Retinal pigment epithelial cell (primary cell): ENCODE data around the gene TRIM62.
A peak's percentile ranks its signal among the peaks of the same experiment; 100 is the strongest.

ENCODE experiments used
- DNase-seq: peaks from one replicate; pipeline ENCODE4 v3.0.0-alpha.2; 2010; ENCODE audit warnings: low read depth
- H3K4me3 ChIP-seq: 2 replicates; pipeline ENCODE4 v1.5.1; 2011; ENCODE audit warnings: mild to moderate bottlenecking, low read length, control low read depth, moderate library complexity
- TF ChIP-seq, protein P1 (sequence below): conservative IDR thresholded peaks from 2 replicates; pipeline ENCODE4 v1.5.1; 2011; ENCODE audit warnings: low read depth, low read length, control low read depth, inconsistent platforms

Gene TRIM62

DNA sequence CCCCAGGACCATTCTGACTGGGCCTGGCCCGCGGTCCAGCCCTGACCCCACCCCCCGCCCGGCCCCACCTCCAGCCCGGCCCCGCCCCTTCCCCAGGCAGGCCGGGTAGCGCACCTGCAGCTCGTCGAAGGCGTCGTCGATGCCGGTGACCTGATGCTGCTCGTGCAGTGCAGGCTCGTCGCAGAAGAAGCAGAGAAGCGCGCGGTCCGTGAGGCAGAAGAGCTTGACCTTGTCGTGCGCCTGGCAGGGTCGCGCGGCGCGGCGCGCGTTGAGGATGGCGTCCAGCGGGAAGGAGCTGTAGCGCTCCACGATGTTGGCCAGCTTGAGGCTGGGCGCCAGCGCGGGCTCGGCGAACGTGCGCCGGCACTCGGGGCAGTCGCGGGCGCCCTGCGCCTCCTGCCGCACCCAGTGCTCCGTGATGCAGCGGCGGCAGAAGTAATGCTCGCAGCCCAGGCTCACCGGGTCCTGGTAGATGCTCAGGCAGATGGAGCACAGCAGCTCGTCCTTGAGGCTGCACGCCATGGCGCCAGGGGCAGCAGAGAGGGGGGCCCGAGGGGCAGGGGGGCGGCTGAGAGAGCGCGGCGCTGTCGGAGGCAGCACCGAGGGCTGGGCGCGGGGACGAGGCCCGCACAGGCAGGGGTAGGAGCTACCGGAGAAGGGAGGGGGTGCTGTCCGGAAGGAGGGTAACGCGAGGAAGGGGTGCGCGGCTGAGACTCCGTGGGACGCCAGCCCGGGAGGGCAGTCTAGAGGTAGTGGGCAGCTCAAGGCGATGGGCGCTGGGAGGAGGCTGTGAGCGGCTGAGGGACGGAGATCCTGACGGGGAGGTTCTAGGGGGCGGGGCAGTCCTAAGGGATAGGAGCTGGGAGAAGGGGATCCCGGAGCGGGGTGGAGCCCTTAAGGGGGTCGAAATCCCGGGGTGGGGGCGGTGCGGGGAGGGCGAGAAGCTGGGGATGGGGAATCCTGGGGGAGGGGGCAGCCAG lies 642 bp downstream of the TRIM62 start:
- peak overlapping the region; percentile 72 for H3K4me3 ChIP-seq
- TF ChIP-seq, protein P1, sequence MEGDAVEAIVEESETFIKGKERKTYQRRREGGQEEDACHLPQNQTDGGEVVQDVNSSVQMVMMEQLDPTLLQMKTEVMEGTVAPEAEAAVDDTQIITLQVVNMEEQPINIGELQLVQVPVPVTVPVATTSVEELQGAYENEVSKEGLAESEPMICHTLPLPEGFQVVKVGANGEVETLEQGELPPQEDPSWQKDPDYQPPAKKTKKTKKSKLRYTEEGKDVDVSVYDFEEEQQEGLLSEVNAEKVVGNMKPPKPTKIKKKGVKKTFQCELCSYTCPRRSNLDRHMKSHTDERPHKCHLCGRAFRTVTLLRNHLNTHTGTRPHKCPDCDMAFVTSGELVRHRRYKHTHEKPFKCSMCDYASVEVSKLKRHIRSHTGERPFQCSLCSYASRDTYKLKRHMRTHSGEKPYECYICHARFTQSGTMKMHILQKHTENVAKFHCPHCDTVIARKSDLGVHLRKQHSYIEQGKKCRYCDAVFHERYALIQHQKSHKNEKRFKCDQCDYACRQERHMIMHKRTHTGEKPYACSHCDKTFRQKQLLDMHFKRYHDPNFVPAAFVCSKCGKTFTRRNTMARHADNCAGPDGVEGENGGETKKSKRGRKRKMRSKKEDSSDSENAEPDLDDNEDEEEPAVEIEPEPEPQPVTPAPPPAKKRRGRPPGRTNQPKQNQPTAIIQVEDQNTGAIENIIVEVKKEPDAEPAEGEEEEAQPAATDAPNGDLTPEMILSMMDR = no peak
- DNase-seq = no peak

- peak; percentile 46 for DNase-seq
- H3K4me3 ChIP-seq = peak overlapping the region; percentile 48
- TF ChIP-seq, protein P1 = no peak
Observed at GRCh38 chr1:33180226-33180910, 1.5 kb downstream of the TRIM62 start.

DNA sequence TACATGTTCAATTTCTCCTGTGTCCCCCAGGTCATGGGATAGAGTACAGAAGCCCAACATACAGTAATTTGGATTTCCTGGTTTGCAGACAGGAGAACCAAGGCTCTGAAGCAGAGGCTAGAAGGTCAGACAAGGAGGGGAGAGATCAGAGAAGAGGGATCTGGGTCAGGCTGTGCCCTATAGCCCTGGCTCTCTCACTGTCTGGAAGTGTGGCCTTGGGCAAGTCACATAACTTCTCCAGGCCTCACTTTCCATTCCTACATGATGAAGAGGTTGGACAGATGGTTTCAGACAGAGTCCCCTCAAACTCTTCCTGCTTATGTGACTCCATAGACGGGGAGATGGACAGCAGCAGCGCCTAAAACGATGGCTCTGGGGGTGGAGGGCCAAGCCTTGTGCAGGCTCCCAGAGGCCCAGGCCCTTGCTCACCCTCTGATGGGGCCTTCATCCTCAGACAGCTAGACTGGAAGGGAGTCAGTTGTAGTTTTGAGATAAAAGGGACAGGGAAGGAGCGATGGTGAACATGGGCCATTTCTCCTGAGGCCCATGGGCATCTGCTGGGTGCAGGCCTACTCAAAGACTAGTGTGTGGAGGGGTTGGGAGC lies 2.9 kb downstream of the TRIM62 start:
- H3K4me3 ChIP-seq = no peak overlapping the region
- TF ChIP-seq, protein P1 = no peak

DNA sequence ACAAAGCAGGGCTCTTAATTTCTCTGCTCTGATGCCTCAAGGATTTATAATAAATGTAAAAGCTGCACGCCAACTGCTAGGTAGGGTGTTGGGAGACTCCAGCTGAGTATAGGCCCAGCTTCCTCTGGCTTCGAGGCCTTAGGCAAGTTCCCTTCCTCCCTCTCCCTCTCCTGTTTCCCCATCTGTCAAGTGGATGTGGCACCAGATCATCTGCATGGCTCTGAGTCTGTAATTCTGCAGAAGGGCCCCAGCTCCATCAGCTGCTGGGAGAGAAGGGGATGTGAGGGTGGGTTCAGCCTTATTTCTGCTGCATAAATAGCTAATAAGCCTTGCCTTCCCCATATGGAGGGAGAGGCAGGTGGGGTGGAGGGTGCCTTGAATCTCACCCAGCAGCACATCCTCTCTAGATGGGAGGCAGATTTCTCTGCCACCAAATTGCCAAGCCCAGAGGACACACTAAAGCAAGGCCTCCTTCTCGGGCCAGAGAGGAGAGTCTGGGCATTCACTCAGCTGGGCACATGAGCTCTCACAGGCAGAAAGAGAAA lies 3.8 kb downstream of the TRIM62 start:
- TF ChIP-seq, protein P1 = no peak
- no peak overlapping the region for H3K4me3 ChIP-seq
- DNase-seq = no peak

More for the DNA sequence above, 2.9 kb downstream of the TRIM62 start:
- DNase-seq = no peak

DNA sequence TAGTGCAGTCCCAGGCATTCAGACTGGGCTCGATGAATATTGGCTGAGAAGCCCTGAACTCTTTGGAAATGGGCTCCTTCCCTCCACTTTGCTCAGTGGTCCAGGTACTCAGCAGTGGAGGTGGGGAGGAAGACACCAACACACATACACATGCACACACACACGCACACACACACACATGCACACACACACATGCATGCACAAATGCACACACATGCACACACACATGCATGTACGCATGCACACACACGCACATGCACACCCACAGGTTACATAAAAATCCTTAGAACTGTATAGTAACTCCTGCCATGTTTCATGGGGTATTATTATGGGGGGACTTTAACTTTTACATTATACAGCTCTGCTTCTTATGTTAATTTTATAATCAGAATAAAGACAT lies 5.0 kb downstream of the TRIM62 start:
- TF ChIP-seq, protein P1 = no peak
- H3K4me3 ChIP-seq = no peak overlapping the region
- DNase-seq = no peak

GRCh38 chr1:33176362-33176850 lies 5.4 kb downstream of the TRIM62 start:
- no peak for DNase-seq
- TF ChIP-seq, protein P1 = no peak
- H3K4me3 ChIP-seq = no peak overlapping the region
